Epithelial cell of esophagus (primary cell): ENCODE measurements around the gene FAM43A.
A peak's percentile ranks its signal among the peaks of the same experiment; 100 is the strongest.

Experiments
- DNase-seq: peaks from one replicate; pipeline ENCODE4 v3.0.0; 2010; ENCODE audit warnings: low read depth
- H3K4me3 ChIP-seq: 2 replicates; pipeline ENCODE4 v1.5.1; 2011; ENCODE audit warnings: mild to moderate bottlenecking, low read length, control low read depth
- CTCF ChIP-seq: IDR thresholded peaks from 2 replicates; pipeline ENCODE4 v1.5.1; 2011; ENCODE audit warnings: low read depth, mild to moderate bottlenecking, low read length, control low read depth, inconsistent platforms; ENCODE audit not compliant: insufficient read depth; ENCODE audit errors: missing control alignments

The FAM43A gene

DNA sequence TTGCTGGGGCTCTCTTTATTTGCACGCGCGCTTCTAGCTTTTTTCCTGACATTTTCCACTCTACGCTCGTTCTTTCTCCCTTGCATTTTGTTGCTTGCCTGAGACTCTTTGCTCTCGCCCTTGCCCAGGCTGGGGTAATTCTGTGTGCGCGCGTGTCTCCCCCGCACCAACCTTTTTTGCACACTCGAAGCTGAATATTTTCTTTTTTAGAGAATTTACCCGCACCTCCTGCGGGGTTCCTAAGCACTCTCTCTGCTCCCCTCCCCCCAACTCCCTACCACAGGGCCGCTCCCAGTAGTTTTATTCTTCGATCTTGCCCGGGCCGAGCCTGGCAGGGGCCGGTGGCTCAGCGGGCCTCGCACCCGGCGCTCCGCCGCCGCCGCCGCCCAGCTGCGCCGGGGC lies 732 bp downstream of the FAM43A start:
- DNase-seq = no peak
- peak overlapping the region; percentile 61 for H3K4me3 ChIP-seq
- no peak for TF ChIP-seq CTCF

DNA sequence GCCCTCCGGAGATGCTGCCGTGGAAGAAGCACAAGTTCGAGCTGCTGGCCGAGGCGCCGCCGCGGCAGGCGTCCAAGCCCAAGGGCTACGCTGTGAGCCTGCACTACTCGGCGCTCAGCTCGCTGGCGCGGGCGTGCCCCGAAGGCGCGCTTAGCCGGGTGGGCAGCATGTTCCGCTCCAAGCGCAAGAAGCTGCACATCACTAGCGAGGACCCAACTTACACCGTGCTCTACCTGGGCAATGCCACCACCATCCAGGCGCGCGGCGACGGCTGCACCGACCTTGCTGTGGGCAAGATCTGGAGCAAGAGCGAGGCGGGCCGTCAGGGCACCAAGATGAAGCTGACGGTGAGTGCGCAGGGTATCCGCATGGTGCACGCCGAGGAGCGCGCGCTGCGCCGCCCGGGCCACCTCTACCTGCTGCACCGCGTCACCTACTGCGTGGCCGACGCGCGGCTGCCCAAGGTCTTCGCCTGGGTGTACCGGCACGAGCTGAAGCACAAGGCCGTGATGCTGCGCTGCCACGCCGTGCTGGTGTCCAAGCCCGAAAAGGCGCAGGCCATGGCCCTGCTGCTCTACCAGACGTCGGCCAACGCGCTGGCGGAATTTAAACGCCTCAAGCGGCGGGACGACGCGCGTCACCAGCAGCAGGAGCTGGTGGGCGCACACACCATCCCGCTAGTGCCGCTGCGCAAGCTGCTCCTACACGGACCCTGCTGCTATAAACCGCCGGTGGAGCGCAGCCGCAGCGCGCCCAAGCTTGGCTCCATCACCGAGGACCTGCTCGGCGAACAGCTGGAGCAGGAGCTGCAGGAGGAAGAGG lies 1.3 kb downstream of the FAM43A start:
- DNase-seq = peak; percentile 48
- peak overlapping the region; percentile 61 for H3K4me3 ChIP-seq
- TF ChIP-seq CTCF = no peak

- peak; percentile 37 for TF ChIP-seq CTCF
- peak overlapping the region; percentile 61 for H3K4me3 ChIP-seq
- peak; percentile 73 for DNase-seq
These were observed 2.0 kb downstream of the FAM43A start for GRCh38 chr3:194687638-194688199.

- no peak for TF ChIP-seq CTCF
- DNase-seq = no peak
- H3K4me3 ChIP-seq = no peak overlapping the region
These were observed 2.6 kb downstream of the FAM43A start for GRCh38 chr3:194688200-194688740.

DNA sequence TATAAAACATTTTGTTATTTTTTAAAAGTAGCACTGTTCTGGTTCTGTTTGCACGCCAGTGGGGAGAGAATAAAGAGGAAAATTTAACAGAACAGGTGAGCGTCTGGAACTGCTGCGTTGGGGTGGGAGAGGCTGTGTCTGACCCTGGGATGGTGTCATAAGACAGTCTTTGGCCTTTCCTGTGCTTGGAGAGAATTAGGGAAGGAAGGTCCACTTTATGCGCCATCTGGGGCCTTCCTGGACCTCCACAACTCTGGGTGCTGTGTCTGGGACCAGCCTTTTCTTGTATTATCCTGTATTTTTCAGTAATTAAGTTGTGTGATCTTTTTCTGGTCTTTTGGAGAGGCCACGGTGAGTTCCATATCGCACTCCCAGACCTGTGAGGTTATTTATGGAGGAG lies 3.3 kb downstream of the FAM43A start:
- H3K4me3 ChIP-seq = no peak overlapping the region
- no peak for DNase-seq
- TF ChIP-seq CTCF = no peak

GRCh38 chr3:194689493-194689944 lies 3.8 kb downstream of the FAM43A start:
- H3K4me3 ChIP-seq = no peak overlapping the region

More at GRCh38 chr3:194689493-194689944, 3.8 kb downstream of the FAM43A start:
- DNase-seq = no peak
- TF ChIP-seq CTCF = no peak
